Activated B cell treated with CpG ODN at 0.5 μM for 24 hours (primary cell): ENCODE measurements around the gene ENTPD1. TPM values are rescaled to one million over a fixed set of nuclear protein-coding genes. Genes with fewer than 3 reads are reported as not detected.
"Not testable (repeated sequence)": the region's sequence is repeated elsewhere in the genome, so short reads cannot be mapped to it uniquely, and the experiment has no call there.

Experiments
- ATAC-seq: fragments of 200-7000 bp; cut with Tn5 transposase; one replicate; pipeline ENCODE4 v1.10.0; 2021; ENCODE audit warnings: low read depth, mild to moderate bottlenecking, moderate library complexity
- CTCF ChIA-PET: fragments of 350-600 bp; sonication (Branson Sonifier 250); formaldehyde crosslinking; loops from one replicate; lab custom pipeline; 2021; ENCODE audit warnings: antibody characterized with exemption; lab: Charles Lee
- POLR2A ChIA-PET: fragments of 350-600 bp; sonication (Branson Sonifier 250); formaldehyde crosslinking; loops from one replicate; lab custom pipeline; 2021; ENCODE audit warnings: antibody characterized with exemption; lab: Charles Lee
- DNase-seq: peaks from one replicate; pipeline ENCODE4 v3.0.0; 2022
- H3K27ac Mint-ChIP-seq: one replicate; pipeline ENCODE4 v1.8.0; 2020; ENCODE audit warnings: mixed read lengths
- H3K27me3 Mint-ChIP-seq: one replicate; pipeline ENCODE4 v1.8.0; 2021; ENCODE audit warnings: mixed read lengths
- H3K36me3 Mint-ChIP-seq: one replicate; pipeline ENCODE4 v1.8.0; 2021; ENCODE audit warnings: low read depth, mixed read lengths
- H3K4me1 Mint-ChIP-seq: one replicate; pipeline ENCODE4 v1.8.0; 2021; ENCODE audit warnings: mixed read lengths
- H3K4me3 Mint-ChIP-seq: one replicate; pipeline ENCODE4 v1.8.0; 2020; ENCODE audit warnings: mild to moderate bottlenecking, mixed read lengths
- H3K9me3 Mint-ChIP-seq: one replicate; pipeline ENCODE4 v1.8.0; 2020; ENCODE audit warnings: mixed read lengths
- CTCF ChIP-seq: fragments of 200-600 bp; IDR thresholded peaks from one replicate; pipeline ENCODE4 v1.8.0; 2022; ENCODE audit warnings: antibody characterized with exemption, mild to moderate bottlenecking
- intact Hi-C: fragments of 100-400 bp; cut with micrococcal nuclease; formaldehyde crosslinking; loops from one replicate; pipeline ENCODE4 v1.15.1; 2024
- total RNA-seq: library from RNA; stranded (reverse); gene quantifications from 2 replicates; pipeline ENCODE4 v1.2.3, GENCODE V29; 2022

The ENTPD1 gene
- total RNA-seq, 1 donor from 2014 or later: 187 TPM

GRCh38 chr10:95796504-95796903, 40.5 kb downstream of the ENTPD1 start:
- CTCF ChIA-PET: interaction anchor here (1.1 to 3.2 kb wide), 4 partner anchors 38 to 103 kb away, joined by 4 to 18 read pairs (median 6); partner anchors contain the start of gene TCTN3
- Mint-ChIP-seq H3K27me3 (no peaks in the 10 kb centered on the region), H3K4me3 (peak overlapping the region; percentile 22), H3K36me3 (peaks cover 37% of the 10 kb centered on the region), H3K4me1 (peaks cover 97% of the 10 kb centered on the region), H3K27ac (peak overlapping the region; percentile 78), H3K9me3 (peaks cover 11% of the 10 kb centered on the region)
- POLR2A ChIA-PET: interaction anchor here (0.6 to 9.5 kb wide), 10 partner anchors 12 to 55 kb away, joined by 3 to 135 read pairs (median 5); partner anchors contain the start of gene ENTPD1
- no peak for TF ChIP-seq CTCF
- peak; percentile 59 for ATAC-seq
- intact Hi-C loops: loop anchor here (1.0 kb wide), 1 partner anchor 23 kb away; no protein-coding TSS in a partner anchor
- no peak for DNase-seq

DNA sequence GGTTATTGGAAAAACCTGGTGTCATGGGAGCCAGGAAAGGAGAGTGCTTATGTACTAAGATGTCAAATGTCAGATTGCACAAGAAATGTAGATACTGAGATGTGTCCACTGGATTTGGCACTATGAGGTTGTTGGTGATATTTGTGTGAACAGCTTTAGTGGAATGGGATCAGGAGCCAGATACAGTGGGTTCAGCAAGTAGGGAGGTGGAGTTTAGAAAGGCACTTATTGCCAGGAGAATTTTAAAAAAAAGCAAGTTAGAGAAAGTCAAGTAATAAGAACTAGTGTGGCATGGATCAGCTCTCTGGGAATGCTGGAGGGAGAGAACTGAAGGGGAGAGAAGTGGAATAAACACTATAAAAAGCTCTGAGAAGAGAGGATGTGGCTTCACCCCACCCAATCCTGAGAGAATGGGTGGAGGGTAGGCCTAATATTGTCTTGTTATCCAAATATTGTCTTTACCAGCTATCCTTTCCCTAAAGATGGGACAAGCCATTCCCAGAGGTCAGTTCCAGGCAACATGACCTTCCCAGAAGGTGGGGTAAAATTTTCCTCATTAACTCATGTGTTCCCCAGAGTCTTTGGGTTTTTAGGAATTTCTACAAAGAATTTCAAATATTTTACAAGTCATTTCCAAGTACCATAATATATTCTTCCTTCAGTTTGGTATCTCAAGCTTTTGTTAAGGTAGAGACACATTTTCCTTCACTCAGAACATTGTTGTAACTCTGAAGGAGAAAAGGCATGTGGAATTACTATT, 42.3 kb downstream of the ENTPD1 start:
- Mint-ChIP-seq H3K4me1 (peaks cover 92% of the 10 kb centered on the region), H3K36me3 (peaks cover 50% of the 10 kb centered on the region), H3K27me3 (no peaks in the 10 kb centered on the region), H3K9me3 (peaks cover 11% of the 10 kb centered on the region), H3K4me3 (no peak overlapping the region), H3K27ac (peak overlapping the region; percentile 78)
- DNase-seq (no peak), ATAC-seq (no peak)
- intact Hi-C loops: no loop called here
- CTCF ChIA-PET: interaction anchor here (0.9 to 2.5 kb wide), 3 partner anchors 21 to 104 kb away, joined by 3 to 10 read pairs (median 3); partner anchors contain the start of gene TCTN3
- TF ChIP-seq CTCF: no peak
- POLR2A ChIA-PET: interaction anchor here (1.2 to 9.5 kb wide), 4 partner anchors 8 to 40 kb away, joined by 3 to 135 read pairs (median 37); partner anchors contain the start of gene ENTPD1

- CTCF ChIA-PET: not testable (repeated sequence)
- POLR2A ChIA-PET: interaction anchor here (0.6 to 1.4 kb wide), 3 partner anchors 32 to 42 kb away, joined by 3 to 6 read pairs (median 4); no protein-coding TSS in a partner anchor
Observed at GRCh38 chr10:95800286-95800685, 44.3 kb downstream of the ENTPD1 start.

GRCh38 chr10:95806687-95807380, 50.9 kb downstream of the ENTPD1 start:
- ATAC-seq, intact Hi-C loops, H3K27me3 Mint-ChIP-seq, DNase-seq, H3K9me3 Mint-ChIP-seq: not testable (repeated sequence)
- Mint-ChIP-seq H3K27ac (peak overlapping the region; percentile 53), H3K36me3 (peaks cover 51% of the 10 kb centered on the region), H3K4me1 (peaks cover 81% of the 10 kb centered on the region), H3K4me3 (peak overlapping the region; percentile 32)
- ChIA-PET CTCF (interaction anchor here (1.1 kb wide), 1 partner anchor 113 kb away, joined by 3 read pairs; the partner anchor contains the start of gene TCTN3), POLR2A (interaction anchor here (1.4 to 4.9 kb wide), 4 partner anchors 9 to 49 kb away, joined by 3 to 14 read pairs (median 4); partner anchors contain the start of gene ENTPD1)

More at GRCh38 chr10:95800286-95800685, 44.3 kb downstream of the ENTPD1 start:
- Mint-ChIP-seq H3K36me3 (peaks cover 56% of the 10 kb centered on the region), H3K4me1 (peaks cover 92% of the 10 kb centered on the region), H3K9me3 (peaks cover 11% of the 10 kb centered on the region), H3K4me3 (peak overlapping the region; percentile 37), H3K27ac (peak overlapping the region; percentile 77)
- H3K27me3 Mint-ChIP-seq, DNase-seq, intact Hi-C loops, ATAC-seq: not testable (repeated sequence)

DNA sequence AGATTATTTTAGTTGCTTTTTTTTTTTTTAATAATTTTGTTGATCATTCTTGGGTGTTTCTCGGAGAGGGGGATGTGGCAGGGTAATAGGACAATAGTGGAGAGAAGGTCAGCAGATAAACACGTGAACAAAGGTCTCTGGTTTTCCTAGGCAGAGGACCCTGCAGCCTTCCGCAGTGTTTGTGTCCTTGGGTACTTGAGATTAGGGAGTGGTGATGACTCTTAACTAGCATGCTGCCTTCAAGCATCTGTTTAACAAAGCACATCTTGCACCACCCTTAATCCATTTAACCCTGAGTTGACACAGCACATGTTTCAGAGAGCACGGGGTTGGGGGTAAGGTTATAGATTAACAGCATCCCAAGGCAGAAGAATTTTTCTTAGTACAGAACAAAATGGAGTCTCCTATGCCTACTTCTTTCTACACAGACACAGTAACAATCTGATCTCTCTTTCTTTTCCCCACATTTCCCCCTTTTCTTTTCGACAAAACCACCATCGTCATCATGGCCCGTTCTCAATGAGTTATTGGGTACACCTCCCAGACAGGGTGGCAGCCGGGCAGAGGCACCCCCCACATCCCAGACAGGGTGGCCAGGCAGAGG, 52.8 kb downstream of the ENTPD1 start:
- POLR2A ChIA-PET, ATAC-seq, CTCF ChIA-PET, H3K27ac Mint-ChIP-seq, DNase-seq, H3K27me3 Mint-ChIP-seq, H3K4me3 Mint-ChIP-seq, H3K9me3 Mint-ChIP-seq, intact Hi-C loops: not testable (repeated sequence)
- H3K4me1 Mint-ChIP-seq: peaks cover 78% of the 10 kb centered on the region
- peaks cover 42% of the 10 kb centered on the region for H3K36me3 Mint-ChIP-seq
